Measurements from ENCODE around the gene PRSS16.
"Not testable (repeated sequence)": the region's sequence is repeated elsewhere in the genome, so short reads cannot be mapped to it uniquely, and the experiment has no call there.

The PRSS16 gene, protein sequence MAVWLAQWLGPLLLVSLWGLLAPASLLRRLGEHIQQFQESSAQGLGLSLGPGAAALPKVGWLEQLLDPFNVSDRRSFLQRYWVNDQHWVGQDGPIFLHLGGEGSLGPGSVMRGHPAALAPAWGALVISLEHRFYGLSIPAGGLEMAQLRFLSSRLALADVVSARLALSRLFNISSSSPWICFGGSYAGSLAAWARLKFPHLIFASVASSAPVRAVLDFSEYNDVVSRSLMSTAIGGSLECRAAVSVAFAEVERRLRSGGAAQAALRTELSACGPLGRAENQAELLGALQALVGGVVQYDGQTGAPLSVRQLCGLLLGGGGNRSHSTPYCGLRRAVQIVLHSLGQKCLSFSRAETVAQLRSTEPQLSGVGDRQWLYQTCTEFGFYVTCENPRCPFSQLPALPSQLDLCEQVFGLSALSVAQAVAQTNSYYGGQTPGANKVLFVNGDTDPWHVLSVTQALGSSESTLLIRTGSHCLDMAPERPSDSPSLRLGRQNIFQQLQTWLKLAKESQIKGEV

DNA sequence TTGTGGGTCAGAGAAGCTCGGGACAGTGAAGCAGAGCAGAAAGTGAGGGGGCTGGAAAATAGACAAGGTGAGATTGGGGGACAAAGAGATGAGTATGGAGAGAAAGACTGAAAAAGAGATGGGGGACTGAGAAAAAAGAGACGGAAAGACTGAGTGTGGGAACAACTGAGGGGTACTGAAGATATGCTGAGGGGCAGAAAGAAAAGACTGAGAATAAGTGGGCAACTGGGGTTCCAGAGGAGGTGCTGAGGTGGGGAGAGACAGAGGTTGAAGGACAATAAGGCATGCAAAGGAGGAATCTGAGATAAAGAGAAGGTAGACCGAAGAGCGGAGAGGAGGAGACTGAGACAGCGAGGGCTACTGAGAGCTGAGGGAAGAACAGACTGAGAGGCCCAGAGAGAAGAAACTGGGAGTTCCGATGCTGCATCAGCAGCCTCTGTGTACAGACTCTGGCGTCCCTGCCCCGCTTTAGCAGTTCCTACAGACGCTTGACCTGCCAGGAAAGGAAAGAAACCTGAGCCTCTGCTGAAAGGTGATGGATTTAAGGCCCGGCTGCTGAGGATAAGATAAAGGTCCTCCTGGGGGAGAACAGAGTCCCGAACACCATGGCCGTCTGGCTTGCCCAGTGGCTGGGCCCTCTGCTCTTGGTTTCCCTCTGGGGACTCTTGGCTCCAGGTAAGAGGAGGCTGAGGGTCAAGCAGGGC is at the start of gene PRSS16:
Gene PRSS16 (plus strand): TSS at position 569 of the 704 bp plus-strand sequence. CDS start 37 bp downstream, at position 606.
- no peak for DNase-seq

DNA sequence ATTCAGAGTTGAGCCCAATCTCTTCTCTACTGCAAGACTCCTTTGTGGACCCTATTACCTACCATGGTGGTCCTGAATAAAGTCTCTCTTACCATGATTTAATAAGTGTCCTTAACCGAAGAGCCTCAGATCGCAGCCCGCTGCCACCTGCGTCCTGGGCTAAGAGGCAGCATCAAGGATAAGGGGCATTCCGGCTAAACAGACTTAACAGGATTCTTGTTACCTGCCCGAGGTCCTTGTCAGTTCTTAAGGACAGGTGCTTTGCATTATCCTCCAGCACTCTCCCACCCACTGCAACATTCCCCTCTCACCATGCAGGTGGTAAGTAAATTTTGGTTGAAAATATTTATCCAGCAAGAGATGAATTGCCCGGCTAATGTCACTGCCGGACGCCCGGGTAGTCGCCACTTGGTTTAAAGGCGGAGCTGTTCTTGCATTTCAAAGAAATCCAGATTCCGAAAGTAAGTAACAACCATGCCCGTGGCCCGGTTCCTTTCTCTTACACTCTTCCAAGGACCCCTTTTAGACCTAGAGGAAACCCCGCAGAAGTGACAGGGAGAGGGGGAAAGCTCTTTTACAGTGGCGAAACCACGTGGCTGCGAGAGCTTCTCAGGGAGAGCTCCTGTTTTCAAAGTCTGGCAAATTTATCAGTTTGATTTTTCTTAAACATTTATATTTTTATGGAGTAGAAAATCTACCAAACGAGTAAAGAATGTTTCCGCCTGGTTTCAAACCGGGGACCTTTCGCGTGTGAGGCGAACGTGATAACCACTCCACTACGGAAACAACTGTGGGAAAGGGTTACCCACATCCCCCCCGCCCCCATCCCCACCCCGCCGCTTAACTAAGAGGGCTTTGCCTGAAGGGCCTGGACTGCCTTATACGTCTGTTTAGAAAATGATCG is 41.9 kb upstream of the PRSS16 start:
- DNase-seq: no peak

DNA sequence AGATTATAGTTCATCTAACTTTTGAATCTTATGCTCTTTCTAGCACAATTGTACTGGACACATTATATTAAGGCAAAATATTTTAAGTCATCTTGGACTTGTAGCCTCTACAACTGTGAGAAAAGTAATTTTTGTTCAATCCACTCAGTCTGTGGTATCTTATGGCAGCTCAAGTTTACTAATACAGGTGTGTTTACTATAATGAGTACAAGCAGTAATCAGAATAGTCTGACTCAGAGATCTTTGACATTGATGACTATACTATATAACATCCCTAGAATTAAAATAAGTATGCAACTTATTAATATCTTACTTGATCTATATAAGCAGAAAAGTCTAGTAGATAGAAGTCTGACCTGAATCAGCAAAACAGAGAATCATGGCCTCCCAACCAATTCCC is 40.7 kb upstream of the PRSS16 start:
- DNase-seq: no peak

DNA sequence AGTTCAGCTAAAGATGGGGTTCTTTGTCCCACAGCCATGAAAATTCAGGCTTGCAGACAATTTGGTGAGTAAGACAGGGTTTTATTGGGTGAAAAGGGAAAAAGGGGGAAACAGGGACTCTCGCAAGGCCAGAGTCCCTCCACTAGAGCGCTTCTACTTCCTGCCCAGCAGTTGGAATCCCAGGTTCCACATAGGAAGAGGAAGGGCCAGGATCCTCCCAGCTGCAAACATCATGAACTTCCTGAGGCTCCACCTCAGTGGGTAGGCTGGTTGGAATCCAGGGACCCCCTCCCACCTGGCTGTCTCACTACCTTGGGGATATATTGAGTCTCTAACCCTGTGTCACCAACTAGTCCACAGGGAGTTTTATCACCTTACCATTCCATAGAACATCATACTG is 39.5 kb upstream of the PRSS16 start:
- DNase-seq: no peak

DNA sequence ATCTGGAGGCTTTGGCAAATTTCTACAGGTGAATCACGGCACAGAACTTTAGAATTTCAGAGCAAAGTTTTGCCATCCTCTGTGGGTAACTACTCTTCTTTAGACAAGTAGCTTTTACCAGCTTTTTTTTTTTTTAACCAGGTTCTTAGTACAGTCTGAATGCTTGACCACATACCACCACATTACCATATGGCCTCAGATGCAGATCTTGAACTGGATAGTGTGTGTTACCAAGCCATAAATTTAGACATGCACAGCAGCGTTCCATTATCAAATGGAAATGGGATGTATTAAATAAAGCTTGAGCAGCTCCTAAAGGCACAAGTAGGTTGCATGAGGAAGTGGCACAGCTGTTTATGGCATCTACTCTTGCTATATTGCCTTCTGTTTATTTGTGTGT is 38.3 kb upstream of the PRSS16 start:
- no peak for DNase-seq

DNA sequence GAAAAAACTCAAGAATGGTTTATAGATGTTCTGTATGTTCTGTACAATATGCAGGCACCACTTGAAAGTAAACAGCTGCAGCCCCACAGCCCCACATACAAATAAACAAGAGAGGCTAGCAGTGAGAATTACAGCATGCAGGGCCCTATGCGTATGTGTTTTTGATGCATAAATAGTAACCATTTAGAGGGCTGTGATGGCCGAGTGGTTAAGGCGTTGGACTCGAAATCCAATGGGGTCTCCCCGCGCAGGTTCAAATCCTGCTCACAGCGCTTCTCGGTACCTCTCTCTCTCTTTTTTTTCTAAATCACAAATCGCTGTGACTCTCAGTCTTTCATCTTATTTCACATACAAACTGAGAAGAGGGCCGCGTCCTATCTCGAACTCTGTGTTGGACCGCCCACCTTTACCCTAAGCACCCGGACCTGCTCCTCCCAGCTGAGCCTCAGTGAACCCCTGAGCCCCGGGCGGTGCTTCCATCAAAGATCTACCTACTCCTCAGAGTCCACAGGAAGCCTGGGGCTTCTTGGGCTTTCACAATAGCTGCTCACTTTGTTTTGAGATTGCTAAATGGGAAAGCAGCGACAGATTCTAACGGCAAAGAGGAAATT is 37.7 kb upstream of the PRSS16 start:
- DNase-seq: no peak

DNA sequence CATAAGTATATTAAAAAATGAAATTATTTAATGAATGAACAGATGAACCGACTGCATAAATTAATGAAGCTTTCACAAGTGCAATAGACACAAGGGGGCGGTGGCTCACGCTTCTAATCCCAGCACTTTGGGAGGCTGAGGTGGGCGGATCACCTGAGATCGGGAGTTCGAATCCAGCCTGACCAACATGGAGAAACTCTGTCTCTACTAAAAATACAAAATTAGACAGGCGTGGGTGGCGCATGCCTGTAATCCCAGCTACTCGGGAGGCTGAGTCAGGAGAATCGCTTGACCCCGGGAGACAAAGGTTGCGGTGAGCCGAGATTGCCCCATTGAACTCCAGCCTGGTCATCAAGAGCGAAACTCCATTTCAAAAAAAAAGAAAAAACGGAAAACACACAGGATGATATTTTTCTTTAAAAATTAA is 34.4 kb upstream of the PRSS16 start:
- not testable (repeated sequence) for DNase-seq

DNA sequence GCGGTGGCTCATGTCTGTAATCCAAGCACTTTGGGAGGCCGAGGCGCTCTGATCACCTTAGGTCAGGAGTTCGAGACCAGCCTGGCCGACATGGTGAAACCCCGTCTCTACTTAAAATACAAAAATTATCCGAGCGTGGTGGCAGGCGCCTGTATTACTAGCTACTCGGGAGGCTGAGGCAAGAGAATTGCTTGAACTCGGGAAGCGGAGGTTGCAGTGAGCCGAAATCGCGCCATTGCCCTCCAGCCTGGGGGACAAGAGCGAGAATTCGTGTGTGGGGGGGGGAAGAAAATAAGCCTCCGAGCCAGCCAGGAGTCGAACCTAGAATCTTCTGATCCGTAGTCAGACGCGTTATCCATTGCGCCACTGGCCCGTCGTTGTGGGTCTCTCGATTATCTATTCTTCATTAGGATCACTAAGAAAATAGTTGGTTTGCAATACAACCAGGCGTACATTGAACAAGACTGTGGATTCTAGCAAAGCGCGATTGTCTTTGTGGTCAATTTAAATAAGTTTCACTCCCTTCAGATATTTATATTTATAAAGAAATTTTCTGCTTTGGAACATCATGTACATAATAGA is 33.9 kb upstream of the PRSS16 start:
- DNase-seq: no peak

DNA sequence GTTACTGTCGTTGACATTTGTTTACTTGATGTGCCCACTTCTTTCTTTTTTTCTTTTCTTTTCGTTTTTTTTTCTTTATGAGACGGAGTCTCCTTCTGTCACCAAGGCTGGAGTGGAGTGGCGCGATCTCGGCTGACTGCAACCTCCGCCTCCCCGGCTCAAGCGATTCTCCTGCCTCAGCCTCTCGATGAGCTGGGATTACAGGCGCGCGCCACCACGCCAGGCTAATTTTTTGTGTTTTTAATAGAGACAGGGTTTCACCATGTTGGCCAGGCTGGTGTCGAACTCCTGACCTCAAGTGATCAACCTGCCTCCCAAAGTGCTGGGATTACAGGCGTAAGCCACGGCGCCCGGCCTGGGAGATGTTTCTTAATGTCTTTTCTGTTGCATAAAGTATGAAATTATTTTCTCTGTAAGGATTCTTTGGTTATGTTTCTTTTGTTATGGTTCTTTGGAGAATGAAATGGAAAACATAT is 33.3 kb upstream of the PRSS16 start:
- no peak for DNase-seq

DNA sequence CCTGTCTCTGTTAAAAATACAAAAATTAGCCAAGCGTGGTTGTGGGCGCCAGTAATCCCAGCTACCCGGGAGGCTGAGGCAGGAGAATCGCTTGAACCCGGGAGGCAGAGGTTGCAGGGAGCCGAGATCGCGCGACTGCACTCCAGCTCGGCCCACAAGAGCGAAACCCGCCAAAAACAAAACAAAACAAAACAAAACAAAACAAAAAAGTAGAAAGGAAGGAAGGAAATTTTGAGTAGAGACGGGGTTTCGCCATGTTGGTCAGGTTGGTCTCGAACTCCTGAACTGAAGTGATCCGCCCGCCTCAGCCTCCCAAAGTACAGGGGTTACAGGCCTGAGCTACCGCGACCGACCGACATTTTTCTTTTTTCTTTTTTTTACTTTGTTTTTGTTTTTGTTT is 30.6 kb upstream of the PRSS16 start:
- no peak for DNase-seq

DNA sequence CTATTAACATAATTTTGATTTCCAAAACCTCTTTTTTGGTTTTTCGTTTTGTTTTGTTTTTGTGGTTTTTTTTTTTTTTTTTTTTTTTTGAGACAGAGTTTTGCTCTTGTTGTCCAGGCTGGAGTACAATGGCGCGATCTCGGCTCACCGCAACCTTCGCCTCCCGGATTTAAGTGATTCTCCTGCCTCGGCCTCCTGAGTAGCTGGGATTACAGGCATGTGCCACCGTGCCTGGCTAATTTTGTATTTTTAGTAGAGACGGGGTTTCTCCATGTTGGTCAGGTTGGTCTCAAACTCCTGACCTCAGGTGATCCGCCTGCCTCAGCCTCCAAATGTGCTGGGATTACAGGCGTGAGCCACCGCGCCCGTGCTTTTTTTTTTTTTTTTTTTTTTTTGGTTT is 24.5 kb upstream of the PRSS16 start:
- DNase-seq: not testable (repeated sequence)

DNA sequence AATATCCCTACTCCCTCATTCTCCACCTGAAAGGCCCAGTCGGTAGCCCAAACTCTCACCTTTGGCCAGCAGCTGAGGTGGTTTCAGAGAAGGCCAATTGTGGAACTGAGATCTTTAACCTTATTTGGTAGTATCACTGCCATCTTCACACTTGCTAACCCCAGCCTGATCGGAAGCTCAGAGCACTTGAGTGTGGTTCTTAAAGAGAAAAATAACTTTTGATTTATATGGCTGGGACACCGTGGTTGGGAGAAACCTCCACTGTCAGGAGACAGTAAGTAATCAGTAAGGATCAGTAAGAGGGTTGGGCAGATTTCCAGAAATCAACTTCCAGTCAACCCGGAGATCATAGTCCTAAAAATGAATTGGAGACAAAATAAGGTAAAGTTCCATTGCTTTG is 22.8 kb upstream of the PRSS16 start:
- DNase-seq: no peak

DNA sequence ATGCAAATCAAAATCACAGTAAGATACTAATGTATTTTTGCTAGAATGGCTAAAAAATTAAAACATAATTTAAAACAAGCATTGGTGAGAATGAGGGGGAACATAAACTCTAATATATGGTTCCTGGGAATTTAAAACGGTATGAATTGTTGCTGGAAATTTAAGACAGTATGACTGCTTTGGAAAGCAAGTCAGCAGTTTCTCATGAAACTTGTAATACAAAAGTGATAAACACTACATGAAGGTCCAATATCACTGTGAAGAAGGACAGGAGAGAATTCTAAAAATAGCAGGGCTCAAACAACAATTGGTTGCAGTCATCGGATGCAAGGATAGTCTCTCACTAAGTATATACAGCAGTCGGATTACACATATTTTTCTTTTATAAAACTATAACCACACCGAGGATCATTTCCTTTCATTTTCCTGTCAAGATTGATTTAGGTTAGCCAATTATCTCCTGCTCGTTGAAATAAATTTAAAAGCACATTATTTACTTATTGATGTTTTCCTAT is 18.5 kb upstream of the PRSS16 start:
- no peak for DNase-seq

DNA sequence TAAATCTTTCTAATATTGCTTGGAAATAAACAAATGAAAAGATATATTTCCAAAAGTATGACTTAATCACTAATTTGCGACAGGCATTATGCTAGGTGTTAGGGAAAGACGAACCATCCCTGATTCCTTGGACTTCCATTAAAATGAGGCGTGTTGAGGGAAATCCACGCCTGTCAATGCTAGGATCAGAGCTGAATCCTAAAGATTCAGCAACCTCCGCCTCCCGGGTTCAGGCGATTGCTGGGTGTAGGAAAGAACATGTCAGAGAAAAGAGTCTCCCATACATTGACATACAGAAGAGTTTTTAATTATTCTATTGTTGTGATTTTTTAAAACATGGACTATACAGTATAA is 16.8 kb upstream of the PRSS16 start:
- no peak for DNase-seq

DNA sequence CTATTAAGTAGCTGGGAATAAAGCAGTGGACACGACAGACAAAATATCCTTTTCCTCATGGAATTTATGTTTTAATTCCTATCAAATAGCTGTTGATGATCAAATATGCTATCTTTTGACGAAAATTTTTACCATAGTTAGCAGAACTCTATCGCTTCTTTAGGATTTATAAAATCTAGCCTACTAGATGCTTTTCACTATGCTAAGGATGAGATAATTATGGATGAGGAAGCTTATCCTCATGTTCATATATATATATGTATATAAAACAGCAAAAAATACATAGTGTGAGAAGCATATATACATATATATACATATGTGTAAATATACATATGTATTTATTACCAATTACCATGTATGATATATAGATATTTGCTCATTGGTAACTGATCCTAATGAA is 12.9 kb upstream of the PRSS16 start:
- no peak for DNase-seq

DNA sequence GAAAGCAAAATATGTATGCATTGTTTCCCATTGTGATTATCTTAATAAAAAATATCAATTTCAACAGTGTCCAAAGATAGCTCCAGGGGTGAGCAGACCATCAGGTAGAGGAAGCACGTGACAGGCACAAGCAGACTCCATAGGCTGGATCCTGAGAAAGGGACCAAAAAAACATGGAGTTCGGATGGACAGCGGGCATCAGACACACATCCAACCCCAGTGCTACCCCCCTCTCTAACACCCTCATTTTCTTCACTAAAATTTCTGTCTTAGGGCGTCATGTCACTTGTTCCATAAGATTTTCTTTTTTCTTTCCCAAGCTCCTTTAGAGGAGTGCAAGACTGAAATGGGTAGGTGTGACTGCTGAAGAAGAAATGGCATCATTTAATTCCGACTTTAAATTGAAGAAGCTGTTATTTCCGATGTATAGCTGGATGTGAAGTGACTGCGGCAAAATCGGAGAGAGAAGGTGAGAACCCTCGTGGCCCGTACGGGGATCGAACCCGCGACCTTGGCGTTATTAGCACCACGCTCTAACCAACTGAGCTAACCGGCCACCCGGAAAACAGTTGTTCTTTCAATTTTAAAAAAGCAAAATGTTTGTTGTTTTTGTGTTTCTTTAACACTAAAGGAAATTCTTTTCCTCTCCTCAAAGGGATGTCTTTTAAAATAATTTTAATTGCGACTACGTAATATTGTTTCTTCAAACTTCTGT is 10.3 kb upstream of the PRSS16 start:
- DNase-seq: no peak

DNA sequence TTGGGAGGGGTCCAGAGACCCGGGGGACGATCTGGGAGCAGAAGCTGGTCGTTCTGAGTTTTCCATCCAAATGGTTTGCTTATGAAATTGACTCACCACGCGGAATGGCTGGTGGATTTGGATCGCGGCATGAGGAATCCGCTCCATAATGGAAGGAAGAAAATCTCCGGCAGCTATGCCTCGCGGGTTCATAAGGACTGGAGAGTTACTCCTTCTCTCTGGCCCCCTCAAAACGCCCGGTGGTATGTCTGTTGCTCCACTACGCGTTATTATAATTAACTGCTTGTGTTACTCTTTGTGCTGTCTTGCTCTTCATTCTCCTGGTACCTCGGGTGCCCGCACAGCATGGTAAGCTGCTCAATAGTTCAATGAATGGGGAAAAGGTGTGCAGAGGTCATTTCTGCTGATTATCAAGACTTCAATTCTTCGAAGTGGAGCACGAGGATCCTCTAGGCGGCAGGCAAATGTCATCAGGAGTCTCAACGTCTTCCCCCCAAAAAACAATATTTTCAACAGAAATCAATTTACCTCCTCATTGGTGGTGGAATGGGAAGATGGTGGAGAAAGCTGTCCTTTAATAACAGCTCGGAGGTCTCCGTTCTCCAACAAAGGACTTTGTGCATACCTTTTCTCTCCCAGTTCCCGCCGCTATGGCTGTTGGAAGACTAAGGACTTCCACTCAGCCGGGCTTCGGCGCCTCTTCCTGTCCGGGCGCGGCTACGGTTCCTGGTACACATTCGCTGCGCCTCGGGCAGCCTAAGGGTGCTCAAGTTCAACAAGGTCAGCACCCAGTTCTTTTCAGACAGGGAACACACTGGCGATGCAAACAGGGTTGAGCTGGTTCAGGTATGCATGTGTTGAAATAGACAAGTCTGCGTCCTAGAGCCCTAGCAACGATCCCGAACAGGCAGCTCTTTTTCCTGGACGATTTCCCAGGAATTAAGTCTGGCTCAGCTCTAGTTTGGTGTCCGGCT is 9.2 kb upstream of the PRSS16 start:
- no peak for DNase-seq

DNA sequence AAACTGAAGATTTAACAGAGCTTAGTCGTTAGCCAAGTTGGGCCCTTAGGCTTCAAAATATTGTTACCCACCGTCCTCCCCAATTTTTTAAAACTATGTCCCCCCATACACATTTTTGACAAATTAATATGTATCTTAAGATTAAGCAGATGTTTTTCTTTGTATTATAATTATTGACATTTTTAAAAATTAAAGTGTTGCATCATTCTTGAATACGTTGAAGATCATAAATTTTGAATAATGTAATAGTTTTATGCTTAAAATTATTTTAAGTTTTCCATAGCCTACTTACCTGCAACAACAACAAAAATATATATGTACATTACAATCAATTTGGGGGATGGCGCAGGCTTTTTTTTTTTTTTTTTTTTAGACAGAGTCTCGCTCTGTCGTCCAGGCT is 8.2 kb upstream of the PRSS16 start:
- DNase-seq: no peak

DNA sequence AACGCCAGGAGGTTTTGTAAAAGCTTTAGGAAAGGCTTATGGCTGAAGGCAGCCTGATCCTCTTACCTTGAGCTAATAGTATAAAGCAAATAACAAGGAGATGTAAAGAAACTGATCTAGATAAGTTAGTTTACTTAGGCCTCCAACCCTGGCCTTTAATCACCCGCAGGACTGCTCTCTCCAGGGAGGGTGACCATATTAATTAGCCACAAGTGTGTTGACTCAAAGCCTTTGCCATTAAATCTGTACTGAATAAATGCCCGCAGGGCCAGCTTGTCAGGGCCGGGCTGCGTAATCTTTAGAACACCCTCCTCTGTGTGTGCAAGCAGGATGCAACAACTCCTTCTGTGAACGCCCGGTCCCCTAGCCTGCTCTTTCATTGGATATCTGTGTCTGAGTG is 6.1 kb upstream of the PRSS16 start:
- no peak for DNase-seq

All from MV-4-11 (cell line).